ENCODE results near the gene DESI1. TPM values are rescaled to one million over a fixed set of nuclear protein-coding genes. Genes with fewer than 3 reads are reported as not detected.
"Not testable (repeated sequence)": the region's sequence is repeated elsewhere in the genome, so short reads cannot be mapped to it uniquely, and the experiment has no call there.

Gene DESI1
- total and polyA plus RNA-seq, 4 experiments from 2014 or later = 9.5 to 28.7 (median 19.9) TPM

- no peaks in the 10 kb centered on the region for H3K9me3 Mint-ChIP-seq
- H3K36me3 Mint-ChIP-seq = peaks cover 4 to 27% of the 10 kb centered on the region in 2 donors
- ChIA-PET POLR2A (ENCODE audit: partially characterized antibody) (no interaction called here), CTCF (ENCODE audit: partially characterized antibody) (interaction anchor here (1.3 kb wide), 1 partner anchor 23 kb away, joined by 3 read pairs; no protein-coding TSS in a partner anchor)
- Histone ChIP-seq H3K27ac (ENCODE audit: low read depth, low read length) (no peak overlapping the region), H3K36me3 (ENCODE audit: insufficient read depth, low read length) (peaks cover 11% of the 10 kb centered on the region), H3K27me3 (ENCODE audit: insufficient read depth, low read length) (no peaks in the 10 kb centered on the region), H3K9me3 (ENCODE audit: control insufficient read depth in 1 of 2, low read length in 2 of 2) (no peaks in the 10 kb centered on the region), H3K4me3 (ENCODE audit: low read length in 2 of 2) (no peak overlapping the region), H3K4me1 (ENCODE audit: insufficient read depth, low read length) (no peaks in the 10 kb centered on the region)
- no peak overlapping the region for H3K4me3 Mint-ChIP-seq
- H3K27ac Mint-ChIP-seq = no peak overlapping the region
- no peaks in the 10 kb centered on the region for H3K27me3 Mint-ChIP-seq
- intact Hi-C loops (cut with micrococcal nuclease) = no loop called here
- no peaks in the 10 kb centered on the region for H3K4me1 Mint-ChIP-seq
- no peak for DNase-seq
Measured at GRCh38 chr22:41574847-41575381, 45.9 kb downstream of the DESI1 start.

- no peak overlapping the region for H3K27ac Mint-ChIP-seq
- intact Hi-C loops (cut with micrococcal nuclease) = no loop called here
- no peaks in the 10 kb centered on the region for H3K4me1 Mint-ChIP-seq
- H3K4me3 ChIP-seq (ENCODE audit: low read length in 2 of 2) = no peak overlapping the region
- no peaks in the 10 kb centered on the region for H3K27me3 ChIP-seq (ENCODE audit: insufficient read depth, low read length)
- peaks cover 11% of the 10 kb centered on the region for H3K36me3 ChIP-seq (ENCODE audit: insufficient read depth, low read length)
- no peak for DNase-seq
- ChIA-PET CTCF (ENCODE audit: partially characterized antibody) (interaction anchor here (1.3 kb wide), 1 partner anchor 24 kb away, joined by 3 read pairs; no protein-coding TSS in a partner anchor), POLR2A (ENCODE audit: partially characterized antibody) (no interaction called here)
- no peak overlapping the region for H3K27ac ChIP-seq (ENCODE audit: low read depth, low read length)
- no peaks in the 10 kb centered on the region for H3K9me3 Mint-ChIP-seq
- no peak overlapping the region for H3K4me3 Mint-ChIP-seq
- no peaks in the 10 kb centered on the region for H3K4me1 ChIP-seq (ENCODE audit: insufficient read depth, low read length)
- H3K9me3 ChIP-seq (ENCODE audit: control insufficient read depth in 1 of 2, low read length in 2 of 2) = no peaks in the 10 kb centered on the region
- H3K27me3 Mint-ChIP-seq = no peaks in the 10 kb centered on the region
- peaks cover 4 to 22% of the 10 kb centered on the region in 2 donors for H3K36me3 Mint-ChIP-seq
Measured at GRCh38 chr22:41573677-41574076, 47.2 kb downstream of the DESI1 start.

- H3K36me3 Mint-ChIP-seq = peaks cover 4 to 11% of the 10 kb centered on the region in 2 donors
- CTCF ChIA-PET (ENCODE audit: partially characterized antibody); POLR2A ChIA-PET (ENCODE audit: partially characterized antibody); H3K9me3 Mint-ChIP-seq; H3K36me3 ChIP-seq (ENCODE audit: insufficient read depth, low read length); H3K9me3 ChIP-seq (ENCODE audit: control insufficient read depth in 1 of 2, low read length in 2 of 2); H3K27me3 ChIP-seq (ENCODE audit: insufficient read depth, low read length); H3K4me1 Mint-ChIP-seq; DNase-seq; H3K27ac ChIP-seq (ENCODE audit: low read depth, low read length); H3K4me1 ChIP-seq (ENCODE audit: insufficient read depth, low read length); H3K4me3 Mint-ChIP-seq; intact Hi-C loops (cut with micrococcal nuclease); H3K27me3 Mint-ChIP-seq; H3K4me3 ChIP-seq (ENCODE audit: low read length in 2 of 2): not testable (repeated sequence)
- peak overlapping the region in 1 of 7 donors; percentile 49 for H3K27ac Mint-ChIP-seq
Measured at GRCh38 chr22:41572305-41572704, 48.5 kb downstream of the DESI1 start.

- no peaks in the 10 kb centered on the region for H3K9me3 Mint-ChIP-seq
- H3K36me3 Mint-ChIP-seq = peaks cover 2 to 8% of the 10 kb centered on the region in 2 donors
- intact Hi-C loops (cut with micrococcal nuclease) = no loop called here
- H3K27me3 Mint-ChIP-seq = no peaks in the 10 kb centered on the region
- H3K27me3 ChIP-seq (ENCODE audit: insufficient read depth, low read length) = no peaks in the 10 kb centered on the region
- no peak overlapping the region for H3K27ac Mint-ChIP-seq
- no peak overlapping the region for H3K4me3 Mint-ChIP-seq
- no peak for DNase-seq
- H3K9me3 ChIP-seq (ENCODE audit: control insufficient read depth in 1 of 2, low read length in 2 of 2) = no peaks in the 10 kb centered on the region
- no peaks in the 10 kb centered on the region for H3K36me3 ChIP-seq (ENCODE audit: insufficient read depth, low read length)
- no peak overlapping the region for H3K27ac ChIP-seq (ENCODE audit: low read depth, low read length)
- no peak overlapping the region for H3K4me3 ChIP-seq (ENCODE audit: low read length in 2 of 2)
- ChIA-PET POLR2A (ENCODE audit: partially characterized antibody) (no interaction called here), CTCF (ENCODE audit: partially characterized antibody) (no interaction called here)
- H3K4me1 Mint-ChIP-seq = no peaks in the 10 kb centered on the region
- no peaks in the 10 kb centered on the region for H3K4me1 ChIP-seq (ENCODE audit: insufficient read depth, low read length)
Measured at GRCh38 chr22:41571786-41572185, 49.1 kb downstream of the DESI1 start.

GRCh38 chr22:41570221-41570620, 50.6 kb downstream of the DESI1 start:
- intact Hi-C loops (cut with micrococcal nuclease) = no loop called here
- H3K9me3 ChIP-seq (ENCODE audit: control insufficient read depth in 1 of 2, low read length in 2 of 2) = no peaks in the 10 kb centered on the region
- H3K27me3 ChIP-seq (ENCODE audit: insufficient read depth, low read length) = no peaks in the 10 kb centered on the region
- Mint-ChIP-seq H3K4me1 (no peaks in the 10 kb centered on the region), H3K4me3 (no peak overlapping the region), H3K27ac (no peak overlapping the region), H3K9me3 (no peaks in the 10 kb centered on the region), H3K36me3 (no peaks in the 10 kb centered on the region), H3K27me3 (no peaks in the 10 kb centered on the region)
- ChIA-PET POLR2A (ENCODE audit: partially characterized antibody) (interaction anchor here (0.6 kb wide), 1 partner anchor 122 kb away, joined by 3 read pairs; no protein-coding TSS in a partner anchor), CTCF (ENCODE audit: partially characterized antibody) (no interaction called here)
- no peak overlapping the region for H3K4me3 ChIP-seq (ENCODE audit: low read length in 2 of 2)
- no peaks in the 10 kb centered on the region for H3K36me3 ChIP-seq (ENCODE audit: insufficient read depth, low read length)
- no peak for DNase-seq
- H3K4me1 ChIP-seq (ENCODE audit: insufficient read depth, low read length) = no peaks in the 10 kb centered on the region
- H3K27ac ChIP-seq (ENCODE audit: low read depth, low read length) = no peak overlapping the region

GRCh38 chr22:41568811-41569210, 52.0 kb downstream of the DESI1 start:
- ChIA-PET POLR2A (ENCODE audit: partially characterized antibody) (no interaction called here), CTCF (ENCODE audit: partially characterized antibody) (interaction anchor here (1.2 to 1.6 kb wide), 2 partner anchors 15 to 36 kb away, joined by 4 read pairs; no protein-coding TSS in a partner anchor)
- DNase-seq = no peak
- Histone ChIP-seq H3K36me3 (ENCODE audit: insufficient read depth, low read length) (no peaks in the 10 kb centered on the region), H3K27me3 (ENCODE audit: insufficient read depth, low read length) (no peaks in the 10 kb centered on the region), H3K4me1 (ENCODE audit: insufficient read depth, low read length) (no peaks in the 10 kb centered on the region), H3K9me3 (ENCODE audit: control insufficient read depth in 1 of 2, low read length in 2 of 2) (no peaks in the 10 kb centered on the region), H3K27ac (ENCODE audit: low read depth, low read length) (no peak overlapping the region), H3K4me3 (ENCODE audit: low read length in 2 of 2) (no peak overlapping the region)
- H3K4me1 Mint-ChIP-seq = no peaks in the 10 kb centered on the region
- no peaks in the 10 kb centered on the region for H3K9me3 Mint-ChIP-seq
- no peaks in the 10 kb centered on the region for H3K27me3 Mint-ChIP-seq
- no peak overlapping the region for H3K4me3 Mint-ChIP-seq
- intact Hi-C loops (cut with micrococcal nuclease) = no loop called here
- no peak overlapping the region for H3K27ac Mint-ChIP-seq
- no peaks in the 10 kb centered on the region for H3K36me3 Mint-ChIP-seq

GRCh38 chr22:41567512-41567768, 53.4 kb downstream of the DESI1 start:
- H3K27me3 ChIP-seq (ENCODE audit: insufficient read depth, low read length) = no peaks in the 10 kb centered on the region
- intact Hi-C loops (cut with micrococcal nuclease) = no loop called here
- no peaks in the 10 kb centered on the region for H3K36me3 ChIP-seq (ENCODE audit: insufficient read depth, low read length)
- Mint-ChIP-seq H3K27ac (no peak overlapping the region), H3K4me3 (no peak overlapping the region), H3K27me3 (no peaks in the 10 kb centered on the region), H3K36me3 (no peaks in the 10 kb centered on the region), H3K9me3 (no peaks in the 10 kb centered on the region), H3K4me1 (no peaks in the 10 kb centered on the region)
- ChIA-PET CTCF (ENCODE audit: partially characterized antibody) (no interaction called here), POLR2A (ENCODE audit: partially characterized antibody) (no interaction called here)
- H3K4me1 ChIP-seq (ENCODE audit: insufficient read depth, low read length) = no peaks in the 10 kb centered on the region
- H3K9me3 ChIP-seq (ENCODE audit: control insufficient read depth in 1 of 2, low read length in 2 of 2) = no peaks in the 10 kb centered on the region
- no peak for DNase-seq
- H3K27ac ChIP-seq (ENCODE audit: low read depth, low read length) = no peak overlapping the region
- no peak overlapping the region for H3K4me3 ChIP-seq (ENCODE audit: low read length in 2 of 2)

Measured in CD4-positive, alpha-beta memory T cell (primary cell).